HG03097 (cell line): ENCODE data around the gene PTGDR2.

Experiments used
- ATAC-seq: cut with Tn5 transposase; IDR thresholded peaks from one replicate; pipeline ENCODE4 v1.9.1; 2021; ENCODE audit not compliant: unreplicated experiment, low FRiP score

Gene PTGDR2

DNA sequence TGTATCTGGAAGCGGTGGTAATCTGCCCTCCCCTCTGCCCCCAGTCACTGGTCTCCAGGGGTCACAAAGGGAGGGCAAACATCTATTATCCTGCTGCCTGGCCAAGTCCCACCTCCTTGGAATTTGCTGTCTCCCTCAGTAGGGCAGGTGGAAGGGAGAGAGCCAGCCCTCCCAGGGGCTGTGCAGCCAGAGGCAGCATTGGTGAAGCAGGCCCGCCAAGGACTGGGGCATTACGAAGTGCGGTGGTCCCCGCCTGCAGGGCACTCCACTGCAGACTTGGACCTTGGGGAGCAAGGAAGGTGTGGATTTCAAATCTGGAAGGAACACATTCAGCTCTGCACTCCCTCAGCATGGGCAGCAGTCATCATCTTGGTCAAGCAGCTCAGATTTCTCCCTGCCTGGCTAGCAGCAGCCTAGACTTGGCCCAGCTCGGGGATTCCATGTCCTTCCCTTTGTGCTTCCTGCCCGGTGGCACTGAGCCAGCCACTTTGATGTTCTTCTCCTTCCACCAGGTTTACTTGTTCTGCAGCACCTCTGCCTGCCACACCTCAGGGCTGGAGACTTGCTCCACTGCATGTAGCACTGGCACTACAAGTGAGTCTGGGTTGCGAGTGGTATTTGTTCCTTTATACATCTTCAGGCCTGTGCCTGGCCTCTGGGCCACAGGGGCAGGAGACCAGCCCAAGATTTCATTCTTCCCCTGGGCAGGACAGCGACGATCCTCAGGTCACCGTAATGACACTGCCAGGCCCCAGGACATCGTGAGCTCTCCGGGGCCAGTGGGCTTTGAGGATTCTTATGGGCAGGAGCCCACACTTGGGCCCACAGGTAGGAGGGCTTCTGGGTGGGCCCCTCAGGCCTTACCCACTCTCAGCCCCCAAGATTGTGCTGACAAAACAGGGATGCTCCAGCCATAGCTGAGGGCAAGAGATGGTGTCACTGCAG, 18.9 kb upstream of the PTGDR2 start:
- ATAC-seq = no peak

DNA sequence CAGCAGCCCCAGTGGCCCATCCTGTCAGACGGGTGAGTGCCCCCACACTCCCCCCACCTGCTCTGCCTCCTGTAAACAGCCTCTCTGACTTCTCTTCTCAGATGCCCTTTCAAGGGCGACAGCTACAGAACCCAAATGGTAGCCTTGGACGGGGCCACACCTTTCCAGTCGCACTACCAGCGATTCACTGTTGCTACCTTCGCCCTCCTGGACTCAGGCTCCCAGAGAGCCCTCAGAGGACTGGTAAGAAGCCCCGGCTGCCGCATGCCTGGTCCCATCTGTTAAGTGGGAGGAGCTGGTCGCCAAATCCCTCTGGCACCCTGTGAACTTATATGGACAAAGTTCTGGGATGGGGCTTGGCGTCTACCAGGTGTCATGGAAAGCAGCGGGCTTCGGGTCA, 17.8 kb upstream of the PTGDR2 start:
- no peak for ATAC-seq

GRCh38 chr11:60872961-60873524, 17.3 kb upstream of the PTGDR2 start:
- ATAC-seq = no peak

GRCh38 chr11:60872124-60872960, 16.6 kb upstream of the PTGDR2 start:
- no peak for ATAC-seq

DNA sequence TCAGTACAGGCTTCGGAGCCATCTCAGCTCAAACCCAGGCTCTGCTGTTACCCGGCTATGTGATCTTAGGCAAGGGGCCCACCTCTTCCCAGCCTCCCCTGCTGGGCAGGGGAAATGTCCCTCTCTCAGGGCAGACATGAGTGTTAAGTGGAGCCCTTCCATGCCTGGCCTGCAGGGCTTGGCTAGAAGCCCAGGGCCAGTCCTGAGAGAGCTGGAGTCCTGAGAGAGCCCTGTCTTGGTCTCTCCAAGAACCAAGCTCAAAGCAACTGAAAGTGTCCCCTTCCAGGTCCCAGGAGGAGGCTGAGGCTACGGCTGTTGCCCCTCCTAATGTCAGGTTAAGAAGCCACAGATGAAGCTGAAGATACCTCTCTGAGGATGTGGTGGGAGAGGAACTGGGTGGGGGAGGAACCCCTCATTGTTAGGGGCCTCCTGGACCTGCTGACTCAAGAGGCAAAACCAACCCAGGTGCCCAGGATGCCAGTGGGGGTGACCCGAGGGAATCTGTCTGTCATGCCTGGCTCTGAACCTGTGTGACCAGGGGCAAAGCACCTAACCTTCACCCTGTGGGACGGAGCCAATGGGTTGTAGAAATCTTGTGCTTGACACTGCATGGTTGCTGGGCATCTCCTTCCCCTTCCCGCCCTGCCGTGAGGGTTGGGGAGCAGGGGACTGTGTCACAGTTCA, 15.8 kb upstream of the PTGDR2 start:
- no peak for ATAC-seq

DNA sequence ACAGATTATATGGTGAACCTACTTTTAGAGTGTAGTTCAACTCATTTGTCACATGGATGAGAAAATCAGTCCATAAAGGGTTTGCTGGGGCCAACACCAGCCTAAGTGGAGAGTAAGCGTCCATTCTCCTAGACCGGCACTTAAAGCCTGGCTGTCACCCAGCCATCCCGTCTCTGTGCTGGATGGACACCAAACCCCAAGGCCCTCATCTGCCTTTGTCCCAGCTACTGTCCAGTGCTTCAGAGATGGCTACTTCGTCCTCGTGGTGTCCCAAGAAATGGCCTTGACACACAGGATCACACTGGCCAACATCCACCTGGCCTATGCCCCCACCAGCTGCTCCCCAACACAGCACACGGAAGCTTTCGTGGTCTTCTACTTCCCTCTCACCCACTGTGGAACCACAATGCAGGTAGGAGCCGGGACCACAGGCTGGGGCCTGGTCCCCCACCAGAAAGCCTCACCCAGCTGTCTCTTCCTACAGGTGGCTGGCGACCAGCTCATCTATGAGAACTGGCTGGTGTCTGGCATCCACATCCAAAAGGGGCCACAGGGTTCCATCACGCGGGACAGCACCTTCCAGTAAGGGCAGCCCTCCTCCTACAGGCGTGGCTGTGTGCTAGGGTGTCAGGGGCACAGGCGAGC, 15.1 kb upstream of the PTGDR2 start:
- no peak for ATAC-seq

GRCh38 chr11:60870276-60870675, 14.5 kb upstream of the PTGDR2 start:
- no peak for ATAC-seq

- no peak for ATAC-seq
These were observed 13.7 kb upstream of the PTGDR2 start for GRCh38 chr11:60869451-60869825.

DNA sequence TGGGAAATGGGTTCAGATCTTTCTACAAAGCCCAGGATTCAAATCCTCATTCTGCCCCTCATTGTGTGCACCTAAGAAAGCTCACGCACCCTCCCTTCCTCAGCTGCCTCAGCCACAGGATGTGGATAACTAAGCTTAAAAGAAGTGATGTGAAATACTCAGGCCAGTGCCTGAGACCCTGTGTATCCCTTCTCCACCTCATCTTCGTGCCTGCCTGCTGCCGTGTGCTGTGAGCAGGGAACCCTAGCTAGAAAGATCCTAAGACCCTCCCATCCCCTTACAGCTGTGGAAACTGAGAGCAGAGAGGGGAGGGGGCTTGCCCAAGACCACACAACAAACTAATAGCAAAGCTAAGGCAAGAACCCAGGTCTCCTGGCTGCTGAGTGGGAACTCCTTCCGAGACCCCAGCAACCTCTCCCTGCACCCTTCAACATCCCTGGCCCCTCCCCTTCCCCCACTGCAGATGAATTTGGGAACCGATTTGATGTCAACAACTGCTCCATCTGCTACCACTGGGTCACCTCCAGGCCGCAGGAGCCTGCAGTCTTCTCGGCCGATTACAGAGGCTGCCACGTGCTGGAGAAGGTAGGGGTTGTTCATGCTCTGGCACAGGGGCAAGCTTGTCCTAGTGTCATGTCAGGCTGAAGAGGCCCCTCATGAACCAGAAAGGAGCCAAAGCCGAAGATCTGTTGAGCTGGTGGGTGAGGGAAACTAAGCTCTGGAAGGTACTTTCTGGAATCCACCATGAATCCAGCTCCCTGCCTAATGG, 13.1 kb upstream of the PTGDR2 start:
- no peak for ATAC-seq

GRCh38 chr11:60867871-60868681, 12.3 kb upstream of the PTGDR2 start:
- no peak for ATAC-seq

- no peak for ATAC-seq
These were observed 11.4 kb upstream of the PTGDR2 start, which contains the start of gene ZP1 for GRCh38 chr11:60866911-60867870. Gene ZP1 (plus strand): TSS chr11:60867542. CDS start chr11:60867562, 20 bp downstream.

- ATAC-seq = no peak
These were observed 9.2 kb upstream of the PTGDR2 start for GRCh38 chr11:60864856-60865513.

DNA sequence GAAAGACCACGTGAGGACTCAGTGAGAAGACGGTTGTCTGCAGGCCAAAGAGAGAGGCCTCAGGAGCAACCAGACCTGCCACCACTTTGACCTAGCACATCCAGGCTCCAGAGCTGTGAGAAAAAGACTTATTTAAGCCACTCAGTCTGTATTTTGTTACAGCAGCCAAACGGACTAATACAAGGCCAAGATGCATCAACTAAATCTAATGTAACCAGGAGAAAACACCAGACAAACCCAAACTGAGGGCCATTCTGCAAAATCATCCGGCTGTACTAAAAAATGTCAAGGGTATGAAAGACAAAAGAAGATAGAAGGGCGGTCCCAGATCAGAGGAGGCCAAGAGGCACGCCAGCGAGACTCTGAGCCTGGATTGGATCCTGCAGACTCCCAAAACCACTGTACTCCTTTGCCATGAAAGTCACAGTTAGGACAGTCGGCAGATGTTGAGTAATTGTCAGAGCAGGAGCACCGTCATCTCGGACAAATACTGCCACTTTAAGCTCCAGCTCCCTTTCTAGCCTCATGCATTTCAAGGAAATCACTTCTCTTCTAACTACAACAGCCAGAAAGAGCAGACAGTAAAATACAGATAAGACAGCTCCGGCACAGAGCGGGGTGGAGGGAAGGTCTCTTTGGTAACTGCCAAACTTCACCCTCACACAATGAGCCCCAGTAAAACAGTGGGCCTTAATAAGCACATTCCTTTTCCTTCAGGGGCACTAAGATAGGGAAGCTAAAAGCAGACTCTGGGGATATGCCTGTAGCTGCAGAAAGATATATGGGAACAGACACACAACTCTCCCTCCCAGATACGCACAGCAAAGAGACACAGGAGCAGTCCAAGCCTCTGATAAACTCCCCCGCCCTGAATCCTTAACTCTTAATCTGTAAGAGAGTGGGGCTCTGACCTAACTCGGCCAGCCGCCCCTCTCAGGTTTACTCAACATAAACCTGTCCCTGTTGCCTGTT, 8.1 kb upstream of the PTGDR2 start:
- no peak for ATAC-seq

DNA sequence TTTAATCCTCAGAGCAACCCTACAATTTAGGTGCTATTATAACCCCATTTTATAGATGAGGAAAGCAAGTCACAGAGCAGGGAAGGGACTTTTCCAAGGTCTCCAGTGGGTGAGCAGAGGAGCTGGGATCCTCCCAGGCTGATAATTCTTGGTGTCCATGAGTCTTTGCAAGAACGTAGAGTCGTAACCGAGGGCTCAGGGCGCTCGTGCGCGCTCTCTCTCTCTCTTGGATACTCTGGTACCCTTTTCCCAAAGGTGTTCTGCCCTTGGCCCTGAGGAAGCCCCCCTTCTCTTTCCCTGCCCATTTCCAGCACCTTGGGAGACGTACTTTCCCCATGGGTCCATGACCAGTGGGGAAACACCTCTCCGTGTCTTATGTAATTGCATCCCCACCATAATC, 6.4 kb upstream of the PTGDR2 start:
- no peak for ATAC-seq

DNA sequence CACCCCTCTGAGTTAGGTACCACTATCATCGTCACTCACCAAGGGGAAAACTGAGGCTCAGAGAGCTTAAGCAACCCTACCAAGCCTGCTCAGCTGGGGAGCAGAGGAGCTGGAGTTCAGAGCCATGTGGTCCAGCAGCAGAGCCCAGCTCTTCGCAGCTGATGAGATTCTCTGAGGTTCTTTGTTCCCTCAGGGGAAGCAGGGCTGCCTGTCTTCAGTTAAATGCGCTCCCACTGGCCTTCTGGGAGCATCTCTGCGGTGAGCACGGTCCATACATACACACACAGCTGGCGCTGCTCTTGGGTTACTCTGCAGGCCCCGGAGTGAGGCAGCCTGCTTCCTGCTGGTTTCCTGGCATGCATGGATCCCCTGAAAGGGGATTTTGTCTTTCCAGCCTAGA, 5.2 kb upstream of the PTGDR2 start:
- no peak for ATAC-seq
